ENCODE results near the gene SAT2. TPM values are rescaled to one million over a fixed set of nuclear protein-coding genes. Genes with fewer than 3 reads are reported as not detected.

The SAT2 gene
- total RNA-seq, 2 donors from 2014 or later, result 59.9 to 148 TPM

- ATAC-seq (no peak), DNase-seq (no peak)
- Histone ChIP-seq H3K27me3 (no peaks in the 10 kb centered on the region), H3K27ac (peak overlapping the region in 3 of 4 donors; percentile 64 to 84 (median 79)), H3K9me3 (no peaks in the 10 kb centered on the region), H3K4me3 (no peak overlapping the region), H3K36me3 (replicated peaks in 1 of 2; ENCODE audit: insufficient read depth in 1 of 2, low read depth in 2 of 2) (peaks cover 22 to 23% of the 10 kb centered on the region in 2 donors), H3K4me1 (peaks cover 52% of the 10 kb centered on the region)
- TF ChIP-seq POLR2A (IDR thresholded peaks at IDR 0.05) (no peak), CTCF (IDR thresholded peaks at IDR 0.05) (no peak)
- intact Hi-C loops (cut with DNase I), result no loop called here
- 73 to 84% methylated on average over 23 of the region's 23 CpGs for WGBS, 2 donors
These were observed 46.7 kb downstream of the SAT2 start for GRCh38 chr17:7580604-7581575.

DNA sequence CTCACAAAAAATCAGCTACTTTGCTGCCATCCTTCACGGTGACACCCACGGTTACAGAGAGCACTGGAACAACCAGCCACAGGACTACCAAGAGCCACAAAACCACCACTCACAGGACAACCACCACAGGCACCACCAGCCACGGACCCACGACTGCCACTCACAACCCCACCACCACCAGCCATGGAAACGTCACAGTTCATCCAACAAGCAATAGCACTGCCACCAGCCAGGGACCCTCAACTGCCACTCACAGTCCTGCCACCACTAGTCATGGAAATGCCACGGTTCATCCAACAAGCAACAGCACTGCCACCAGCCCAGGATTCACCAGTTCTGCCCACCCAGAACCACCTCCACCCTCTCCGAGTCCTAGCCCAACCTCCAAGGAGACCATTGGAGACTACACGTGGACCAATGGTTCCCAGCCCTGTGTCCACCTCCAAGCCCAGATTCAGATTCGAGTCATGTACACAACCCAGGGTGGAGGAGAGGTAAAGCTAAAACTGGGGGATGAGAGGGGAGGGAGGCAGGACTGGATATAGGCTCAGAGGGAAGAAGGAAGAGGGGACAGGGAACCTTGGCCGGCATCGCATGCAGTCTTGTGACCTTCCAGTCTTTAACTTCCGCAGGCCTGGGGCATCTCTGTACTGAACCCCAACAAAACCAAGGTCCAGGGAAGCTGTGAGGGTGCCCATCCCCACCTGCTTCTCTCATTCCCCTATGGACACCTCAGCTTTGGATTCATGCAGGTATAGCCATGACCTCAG lies 47.6 kb downstream of the SAT2 start:
- ATAC-seq, result no peak
- Histone ChIP-seq H3K4me1 (peaks cover 55% of the 10 kb centered on the region), H3K36me3 (replicated peaks in 1 of 2; ENCODE audit: insufficient read depth in 1 of 2, low read depth in 2 of 2) (peaks cover 28 to 31% of the 10 kb centered on the region in 2 donors), H3K27ac (peak overlapping the region; percentile 55 to 84 (median 72)), H3K27me3 (no peaks in the 10 kb centered on the region), H3K9me3 (no peaks in the 10 kb centered on the region), H3K4me3 (no peak overlapping the region)
- DNase-seq, result peak in 1 of 4 donors; percentile 31
- WGBS, 2 donors, result 50 to 61% methylated on average over 7 to 12 of the region's 12 CpGs
- intact Hi-C loops (cut with DNase I), result no loop called here
- TF ChIP-seq POLR2A (IDR thresholded peaks at IDR 0.05), result no peak
- TF ChIP-seq CTCF (IDR thresholded peaks at IDR 0.05), result no peak

GRCh38 chr17:7579001-7579833 lies 48.4 kb downstream of the SAT2 start, which contains the start of gene CD68:
Gene CD68, plus strand, starts transcription at chr17:7579638. Its CDS starts 40 bp downstream, at chr17:7579678.
- WGBS, 2 donors, result 14 to 15% methylated on average over 5 to 7 of the region's 7 CpGs
- H3K4me1 ChIP-seq, result peaks cover 55% of the 10 kb centered on the region

More at GRCh38 chr17:7579001-7579833, 48.4 kb downstream of the SAT2 start, which contains the start of gene CD68:
- Histone ChIP-seq H3K27ac (peak within 1 kb of the TSS; percentile 55 to 84 (median 72)), H3K9me3 (no peaks in the 10 kb centered on the region), H3K36me3 (replicated peaks in 1 of 2; ENCODE audit: insufficient read depth in 1 of 2, low read depth in 2 of 2) (peaks cover 36% of the 10 kb centered on the region in 2 donors), H3K27me3 (no peaks in the 10 kb centered on the region), H3K4me3 (no peak within 1 kb of the TSS)
- ATAC-seq (peak; percentile 41), DNase-seq (peak; percentile 53 to 85 (median 66))
- intact Hi-C loops (cut with DNase I), result no loop called here
- TF ChIP-seq CTCF (IDR thresholded peaks at IDR 0.05), result no peak
- TF ChIP-seq POLR2A (IDR thresholded peaks at IDR 0.05), result peak in 2 of 3 donors; percentile 67 to 76
